SK-N-SH treated with all-trans-retinoic acid at 6 μM for 48 hours (cell line): Measurements from ENCODE around the gene CACNA1H.

ENCODE experiments used
- CSRNP3 ChIP-seq: fragments of 250-450 bp; sonication (Bioruptor Pico); IDR thresholded peaks from 2 replicates; pipeline ENCODE4 v1.5.1; 2021; ENCODE audit warnings: mild to moderate bottlenecking, moderate library complexity
- GLIS3 ChIP-seq: fragments of 250-450 bp; sonication (Bioruptor Pico); IDR thresholded peaks from 2 replicates; pipeline ENCODE4 v1.5.0; 2020; ENCODE audit warnings: mild to moderate bottlenecking, moderate library complexity
- ISL1 ChIP-seq: fragments of 250-450 bp; sonication (Bioruptor Pico); IDR thresholded peaks from 2 replicates; pipeline ENCODE4 v2.1.2; 2022; ENCODE audit warnings: mild to moderate bottlenecking, moderate library complexity
- OSR1 ChIP-seq: fragments of 250-450 bp; sonication (Bioruptor Pico); IDR thresholded peaks from 2 replicates; pipeline ENCODE4 v1.8.0; 2022; ENCODE audit warnings: moderate library complexity, mild to moderate bottlenecking, inconsistent platforms
- PATZ1 ChIP-seq: fragments of 250-450 bp; sonication (Bioruptor Pico); IDR thresholded peaks from 2 replicates; pipeline ENCODE4 v1.8.0; 2020; ENCODE audit warnings: mild to moderate bottlenecking, moderate library complexity, borderline replicate concordance
- TCF4 ChIP-seq: fragments of 250-450 bp; sonication (Bioruptor Pico); IDR thresholded peaks from 2 replicates; pipeline ENCODE4 v1.8.0; 2021; ENCODE audit warnings: mild to moderate bottlenecking, moderate library complexity, borderline replicate concordance
- ZNF8 ChIP-seq: fragments of 450-650 bp; formaldehyde crosslinking; IDR thresholded peaks from 2 replicates; pipeline ENCODE4 v1.5.0; 2020; ENCODE audit warnings: mild to moderate bottlenecking, moderate library complexity

GRCh38 chr16:1171854-1172428 lies 19.0 kb downstream of the CACNA1H start:
- no peak for TF ChIP-seq CSRNP3
- no peak for TF ChIP-seq ISL1
- TF ChIP-seq PATZ1 (CRISPR knock-in tag) = no peak
- TF ChIP-seq GLIS3 = no peak
- TF ChIP-seq OSR1 (CRISPR knock-in tag) = no peak
- TF ChIP-seq TCF4 (CRISPR knock-in tag) = no peak
- no peak for TF ChIP-seq ZNF8 (CRISPR knock-in tag)
